NT2/D1 (cell line): Measurements from ENCODE around the gene SEMA6B.

Experiments
- DNase-seq: peaks from one replicate; pipeline ENCODE4 v3.0.0-alpha.2; 2011; ENCODE audit warnings: low read depth, low spot score
- H3K27me3 ChIP-seq: 2 replicates; pipeline ENCODE4 v1.6.0; 2011; ENCODE audit warnings: mild to moderate bottlenecking; ENCODE audit not compliant: insufficient read length, insufficient read depth
- H3K36me3 ChIP-seq: 2 replicates; pipeline ENCODE4 v1.6.1; 2011; ENCODE audit warnings: mild to moderate bottlenecking, low read length, mixed read lengths; ENCODE audit not compliant: insufficient read depth, insufficient read length
- H3K4me1 ChIP-seq: 2 replicates; pipeline ENCODE4 v1.5.1; 2011; ENCODE audit not compliant: insufficient read depth, insufficient read length
- H3K4me3 ChIP-seq: 2 replicates; pipeline ENCODE4 v1.5.1; 2011; ENCODE audit warnings: low read depth; ENCODE audit not compliant: insufficient read length
- H3K9ac ChIP-seq: 2 replicates; pipeline ENCODE4 v1.6.0; 2011; ENCODE audit warnings: low read depth; ENCODE audit not compliant: insufficient read length
- H3K9me3 ChIP-seq: 2 replicates; pipeline ENCODE4 v1.5.1; 2011; ENCODE audit warnings: mild to moderate bottlenecking, low read length; ENCODE audit not compliant: insufficient read depth
- SUZ12 ChIP-seq: IDR thresholded peaks from 2 replicates; pipeline ENCODE4 v1.6.1; 2011; ENCODE audit not compliant: insufficient read length, insufficient read depth; ENCODE audit errors: extremely low read depth
- YY1 ChIP-seq: IDR thresholded peaks from 2 replicates; pipeline ENCODE4 v1.6.1; 2011; ENCODE audit not compliant: insufficient read length, insufficient read depth
- ZNF274 ChIP-seq: IDR thresholded peaks from 2 replicates; pipeline ENCODE4 v1.6.1; 2011; ENCODE audit warnings: mild to moderate bottlenecking, low read depth, low read length

Gene SEMA6B

GRCh38 chr19:4539693-4540581 lies 19.5 kb downstream of the SEMA6B start, which contains the start of gene LRG1:
Gene LRG1, minus strand, starts transcription at chr19:4540036. Its CDS starts 23 bp downstream, at chr19:4540013.
- no peak for DNase-seq
- H3K9me3 ChIP-seq: peaks cover 6% of the 10 kb centered on the region; the same call in 1 of the 2 replicates
- no peak for TF ChIP-seq SUZ12
- TF ChIP-seq YY1: no peak
- TF ChIP-seq ZNF274: no peak
- no peaks in the 10 kb centered on the region for H3K36me3 ChIP-seq
- H3K4me1 ChIP-seq: peaks cover 14% of the 10 kb centered on the region
- H3K27me3 ChIP-seq: peaks cover under 1% of the 10 kb centered on the region
- no peak within 1 kb of the TSS for H3K4me3 ChIP-seq
- H3K9ac ChIP-seq: no peak within 1 kb of the TSS

- H3K4me3 ChIP-seq: no peak overlapping the region
- H3K36me3 ChIP-seq: no peaks in the 10 kb centered on the region
- no peak for DNase-seq
- peaks cover 6% of the 10 kb centered on the region for H3K27me3 ChIP-seq
- no peak for TF ChIP-seq YY1
- no peak for TF ChIP-seq SUZ12
- no peak overlapping the region for H3K9ac ChIP-seq
- H3K4me1 ChIP-seq: peaks cover 18% of the 10 kb centered on the region
- peaks cover 6% of the 10 kb centered on the region; the same call in 1 of the 2 replicates for H3K9me3 ChIP-seq
Observed at GRCh38 chr19:4539169-4539692, 20.3 kb downstream of the SEMA6B start.

GRCh38 chr19:4538601-4538954 lies 20.9 kb downstream of the SEMA6B start:
- peaks cover 6% of the 10 kb centered on the region; the same call in 1 of the 2 replicates for H3K9me3 ChIP-seq
- TF ChIP-seq SUZ12: no peak
- no peak for TF ChIP-seq YY1
- TF ChIP-seq ZNF274: no peak
- peaks cover 6% of the 10 kb centered on the region for H3K27me3 ChIP-seq
- no peak overlapping the region for H3K4me3 ChIP-seq
- H3K36me3 ChIP-seq: no peaks in the 10 kb centered on the region
- no peak for DNase-seq
- no peak overlapping the region for H3K9ac ChIP-seq
- peaks cover 18% of the 10 kb centered on the region for H3K4me1 ChIP-seq

- TF ChIP-seq SUZ12 (no peak), ZNF274 (no peak), YY1 (no peak)
- no peaks in the 10 kb centered on the region for H3K36me3 ChIP-seq
- H3K27me3 ChIP-seq: peaks cover 6% of the 10 kb centered on the region
- H3K4me1 ChIP-seq: peaks cover 18% of the 10 kb centered on the region
- peaks cover 6% of the 10 kb centered on the region; the same call in 1 of the 2 replicates for H3K9me3 ChIP-seq
- no peak for DNase-seq
- no peak overlapping the region for H3K9ac ChIP-seq
- H3K4me3 ChIP-seq: no peak overlapping the region
Observed at GRCh38 chr19:4537953-4538600, 21.4 kb downstream of the SEMA6B start.

GRCh38 chr19:4536798-4537197 lies 22.7 kb downstream of the SEMA6B start:
- TF ChIP-seq YY1 (no peak), ZNF274 (no peak), SUZ12 (no peak)
- H3K9ac ChIP-seq: peak overlapping the region; percentile 7
- peaks cover 6% of the 10 kb centered on the region for H3K27me3 ChIP-seq
- no peaks in the 10 kb centered on the region for H3K36me3 ChIP-seq
- H3K4me3 ChIP-seq: no peak overlapping the region
- peaks cover 18% of the 10 kb centered on the region for H3K4me1 ChIP-seq
- peaks cover 6% of the 10 kb centered on the region; the same call in 1 of the 2 replicates for H3K9me3 ChIP-seq
- no peak for DNase-seq

GRCh38 chr19:4534836-4535658 lies 24.4 kb downstream of the SEMA6B start, which contains the start of gene PLIN5:
Gene PLIN5, minus strand, starts transcription at chr19:4535224. Its CDS starts 1,150 bp downstream, at chr19:4534074.
- Histone ChIP-seq H3K9me3 (no peaks in the 10 kb centered on the region), H3K27me3 (peaks cover 6% of the 10 kb centered on the region), H3K36me3 (no peaks in the 10 kb centered on the region), H3K4me1 (peaks cover 18% of the 10 kb centered on the region), H3K9ac (peak within 1 kb of the TSS; percentile 81), H3K4me3 (peak within 1 kb of the TSS; percentile 70)
- TF ChIP-seq YY1: no peak
- peak; percentile 80 for DNase-seq
